HCT116 (cell line): ENCODE data around the gene MAP3K7CL.
A peak's percentile ranks its signal among the peaks of the same experiment; 100 is the strongest.

ENCODE experiments used
- ATF3 ChIP-seq: IDR thresholded peaks from 2 replicates; pipeline ENCODE4 v1.6.1; 2012
- CEBPB ChIP-seq: IDR thresholded peaks from 2 replicates; pipeline ENCODE4 v1.6.1; 2012; ENCODE audit warnings: low read depth
- CTCF ChIP-seq, 3 experiments: fragments of 200-600 bp in 1 of 3; sonication (generic) in 1 of 3; IDR thresholded peaks in 2 of 3; conservative IDR thresholded peaks in 1 of 3; 2 replicates each; pipeline ENCODE4 v1.5.1; 2012 to 2017; ENCODE audit warnings: low read depth in 2 of 3, low read length in 2 of 3, antibody characterized with exemption in 1 of 3, borderline replicate concordance in 1 of 3, control low read depth in 1 of 3, mild to moderate bottlenecking in 1 of 3, mixed read lengths in 1 of 3, mixed run types in 1 of 3, moderate library complexity in 1 of 3; ENCODE audit not compliant: insufficient read depth in 1 of 3
- EZH2 ChIP-seq: fragments of 200-600 bp; sonication (generic); IDR thresholded peaks from 2 replicates; pipeline ENCODE4 v1.6.1; 2017; ENCODE audit warnings: antibody characterized with exemption, mixed run types
- MAX ChIP-seq: IDR thresholded peaks from 2 replicates; pipeline ENCODE4 v1.6.1; 2012
- POLR2A ChIP-seq: IDR thresholded peaks from 2 replicates; pipeline ENCODE4 v1.7.0; 2011; ENCODE audit warnings: borderline replicate concordance; ENCODE audit not compliant: insufficient read depth, insufficient read length; ENCODE audit errors: extremely low read depth
- POLR2AphosphoS5 ChIP-seq: IDR thresholded peaks from 2 replicates; pipeline ENCODE4 v1.6.1; 2011; ENCODE audit warnings: mild to moderate bottlenecking, low read depth, low read length, moderate library complexity
- REST ChIP-seq: IDR thresholded peaks from 2 replicates; pipeline ENCODE4 v1.6.1; 2012; ENCODE audit warnings: low read depth
- SP1 ChIP-seq: IDR thresholded peaks from 2 replicates; pipeline ENCODE4 v1.6.1; 2012; ENCODE audit warnings: low read depth
- SRF ChIP-seq: IDR thresholded peaks from 2 replicates; pipeline ENCODE4 v1.6.1; 2012; ENCODE audit warnings: low read depth
- TCF7L2 ChIP-seq: IDR thresholded peaks from 2 replicates; pipeline ENCODE4 v1.7.0; 2011; ENCODE audit warnings: borderline replicate concordance, inconsistent platforms; ENCODE audit not compliant: insufficient read depth, insufficient read length; ENCODE audit errors: extremely low read depth
- YY1 ChIP-seq: IDR thresholded peaks from 2 replicates; pipeline ENCODE4 v1.6.1; 2011; ENCODE audit warnings: low read length, low read depth, moderate library complexity, mild to moderate bottlenecking; ENCODE audit not compliant: insufficient replicate concordance; ENCODE audit errors: extremely low read depth
- ZBTB33 ChIP-seq: IDR thresholded peaks from 2 replicates; pipeline ENCODE4 v1.6.1; 2011; ENCODE audit warnings: mild to moderate bottlenecking, low read length, moderate library complexity; ENCODE audit not compliant: insufficient replicate concordance; ENCODE audit errors: extremely low read depth

GRCh38 chr21:29145354-29145782 is 14.9 kb downstream of the MAP3K7CL start:
- TF ChIP-seq TCF7L2, result no peak
- no peak for TF ChIP-seq CTCF (IDR thresholded peaks at IDR 0.05 in 2 of 3, conservative IDR thresholded peaks at IDR 0.05 in 1 of 3; ENCODE audit: borderline replicate concordance in 1 of 3, insufficient read depth in 1 of 3, low read depth in 2 of 3, low read length in 2 of 3)
- TF ChIP-seq POLR2A, result no peak
- no peak for TF ChIP-seq EZH2
- TF ChIP-seq ZBTB33, result no peak
- no peak for TF ChIP-seq ATF3
- TF ChIP-seq SRF, result no peak
- TF ChIP-seq POLR2AphosphoS5, result no peak
- no peak for TF ChIP-seq MAX
- TF ChIP-seq YY1, result no peak
- TF ChIP-seq SP1, result 0 out of 2 replicates have a peak, but pooled peaks have one; percentile 12
- no peak for TF ChIP-seq REST
- TF ChIP-seq CEBPB, result no peak
